Esophagus muscularis mucosa (tissue), 4 donors: ENCODE measurements around the gene FILIP1L.

Experiments used
- CTCF ChIP-seq, 3 experiments: fragments of 200-600 bp in 2 of 3; fragments of 450-650 bp in 1 of 3; sonication (generic) in 2 of 3; IDR thresholded peaks; one replicate each; pipeline ENCODE4 v1.5.1; 2017 to 2019; ENCODE audit warnings: antibody characterized with exemption in 3 of 3, mild to moderate bottlenecking in 2 of 3, moderate library complexity in 1 of 3
- EP300 ChIP-seq: sonication (generic); formaldehyde crosslinking; IDR thresholded peaks from one replicate; pipeline ENCODE4 v1.6.1; 2017; ENCODE audit warnings: antibody characterized with exemption
- POLR2AphosphoS5 ChIP-seq, 2 donors: sonication (generic); formaldehyde crosslinking; IDR thresholded peaks; one replicate each; pipeline ENCODE4 v1.6.1; 2017; ENCODE audit warnings: antibody characterized with exemption in 2 of 2

GRCh38 chr3:99955773-99956562 is 158.3 kb downstream of the FILIP1L start:
- TF ChIP-seq CTCF (IDR thresholded peaks at IDR 0.05) (no peak), POLR2AphosphoS5 (IDR thresholded peaks at IDR 0.05) (no peak), EP300 (no peak)
